Measurements from ENCODE around the gene TMEM72. TPM values are rescaled to one million over a fixed set of nuclear protein-coding genes. Genes with fewer than 3 reads are reported as not detected.

Gene TMEM72
- total and polyA plus RNA-seq, 2 of the 13 experiments (the other 11 are each of a cell fraction or from before 2014, with no cell fraction given), result 0.04 TPM; not detected in 1

- POLR2A ChIA-PET, result no interaction called here
- Histone ChIP-seq H3K4me3 (replicated peaks in 1 of 3; ENCODE audit: insufficient read depth in 1 of 3, low read depth in 2 of 3, low read length in 3 of 3) (no peak overlapping the region), H3K9me3 (ENCODE audit: low read length) (no peaks in the 10 kb centered on the region), H3K79me2 (ENCODE audit: insufficient read depth, low read length) (no peaks in the 10 kb centered on the region), H3K27ac (ENCODE audit: extremely low read length, insufficient read depth, low read length) (no peak overlapping the region), H3K36me3 (replicated peaks in 1 of 2; ENCODE audit: control insufficient read depth in 1 of 2, insufficient read depth in 2 of 2, low read length in 2 of 2) (no peaks in the 10 kb centered on the region), H2AFZ (ENCODE audit: low read length) (no peak overlapping the region), H3K27me3 (ENCODE audit: control insufficient read depth in 1 of 2, insufficient read depth in 2 of 2, low read length in 2 of 2) (peaks cover 4 to 38% of the 10 kb centered on the region in 2 experiments), H3K4me2 (ENCODE audit: low read depth, low read length) (no peak overlapping the region), H3K4me1 (ENCODE audit: insufficient read depth, low read length) (peaks cover 37% of the 10 kb centered on the region), H3K9ac (ENCODE audit: insufficient read depth, low read depth, low read length) (no peak overlapping the region), H4K20me1 (ENCODE audit: insufficient read depth, low read length) (no peaks in the 10 kb centered on the region)
- TF ChIP-seq ZNF138 (CRISPR knock-in tag; IDR thresholded peaks at IDR 0.05; ENCODE audit: low read depth), result no peak
- TF ChIP-seq ZMYM3 (CRISPR knock-in tag; IDR thresholded peaks at IDR 0.05), result no peak
- no peak for TF ChIP-seq TP53 (CRISPR knock-in tag; conservative IDR thresholded peaks at IDR 0.05)
- no peak for TF ChIP-seq SKIL (CRISPR knock-in tag; IDR thresholded peaks at IDR 0.05; ENCODE audit: borderline replicate concordance)
- no peak for TF ChIP-seq ZNF251 (CRISPR knock-in tag; IDR thresholded peaks at IDR 0.05)
- TF ChIP-seq HNRNPLL (IDR thresholded peaks at IDR 0.05; ENCODE audit: low read depth, low read length, poor library complexity, severe bottlenecking), result no peak
- TF ChIP-seq REXO4 (CRISPR knock-in tag; IDR thresholded peaks at IDR 0.05; ENCODE audit: borderline replicate concordance), result no peak
- no peak for TF ChIP-seq ARID3A (IDR thresholded peaks at IDR 0.05; ENCODE audit: low read depth, low read length)
- TF ChIP-seq POLR2G (IDR thresholded peaks at IDR 0.05; ENCODE audit: low read depth, low read length), result no peak
- TF ChIP-seq KLF13 (CRISPR knock-in tag; IDR thresholded peaks at IDR 0.05), result no peak
- TF ChIP-seq ZNF10 (CRISPR knock-in tag; IDR thresholded peaks at IDR 0.05; ENCODE audit: borderline replicate concordance, low read depth), result no peak
- no peak for TF ChIP-seq HMGA1 (CRISPR knock-in tag; conservative IDR thresholded peaks at IDR 0.05)
- TF ChIP-seq ZNF230 (CRISPR knock-in tag; IDR thresholded peaks at IDR 0.05), result no peak
- TF ChIP-seq THAP9 (CRISPR knock-in tag; IDR thresholded peaks at IDR 0.05; ENCODE audit: borderline replicate concordance), result no peak
- no peak for TF ChIP-seq HOMEZ (CRISPR knock-in tag; IDR thresholded peaks at IDR 0.05; ENCODE audit: low read depth)
- TF ChIP-seq ZC3H4 (CRISPR knock-in tag; IDR thresholded peaks at IDR 0.05; ENCODE audit: borderline replicate concordance), result no peak
- in situ Hi-C loops (cut with HindIII; ENCODE audit: extremely low pct_ligation_motif_present, low pct_unique_long_range_greater_than_20kb) (no loop called here), intact Hi-C loops (cut with micrococcal nuclease; ENCODE audit: unreplicated experiment) (no loop called here)
- CTCF ChIA-PET (ENCODE audit: low intra/inter-chr PET ratio, low total read pairs), result no interaction called here
- DNase-seq (ENCODE audit: low spot score), result no peak
- WGBS (ENCODE audit: low lambda C conversion rate), result 52% methylated on average over 7 of the region's 7 CpGs
- BruUV-seq (replicated peaks), result no TSS peak
- FAIRE-seq, result no peak
- ATAC-seq, result no peak
Measured at GRCh38 chr10:44907556-44907955, 3.6 kb upstream of the TMEM72 start.
